Heart left ventricle (tissue), 16 donors: ENCODE results near the gene FAM53B. TPM values are rescaled to one million over a fixed set of nuclear protein-coding genes. Genes with fewer than 3 reads are reported as not detected.
"Not testable (repeated sequence)": the region's sequence is repeated elsewhere in the genome, so short reads cannot be mapped to it uniquely, and the experiment has no call there.

Experiments used
- ATAC-seq, 4 donors: fragments of 200-7000 bp; cut with Tn5 transposase; one replicate each; pipeline ENCODE4 v1.9.1; 2020 to 2022; ENCODE audit warnings: moderate library complexity in 4 of 4, mild to moderate bottlenecking in 3 of 4, moderate number of reproducible peaks in 1 of 4
- DNase-seq, 5 donors: peaks; one replicate each; pipeline ENCODE4 v3.0.0-alpha.2; 2020
- H3K27ac ChIP-seq, 12 donors: fragments of 200-600 bp; sonication (generic) in 4 of 12; one replicate each; pipeline versions ENCODE4 v1.5.0 to v1.8.0; 2016 to 2022; ENCODE audit warnings: mild to moderate bottlenecking in 2 of 12
- H3K27me3 ChIP-seq, 9 donors: fragments of 200-600 bp; sonication (generic) in 2 of 9; one replicate each; pipeline versions ENCODE4 v1.5.1 to v1.8.0; 2016 to 2022; ENCODE audit warnings: mild to moderate bottlenecking in 3 of 9
- H3K36me3 ChIP-seq, 9 donors: fragments of 200-600 bp; sonication (generic) in 2 of 9; one replicate each; pipeline versions ENCODE4 v1.5.0 to v1.8.0; 2018 to 2022; ENCODE audit warnings: mild to moderate bottlenecking in 2 of 9
- H3K4me1 ChIP-seq, 12 donors: fragments of 200-600 bp; sonication (generic) in 4 of 12; one replicate each; pipeline versions ENCODE4 v1.5.0 to v1.8.0; 2016 to 2022; ENCODE audit warnings: mild to moderate bottlenecking in 3 of 12
- H3K4me3 ChIP-seq, 12 donors: fragments of 200-600 bp; sonication (generic) in 4 of 12; one replicate each; pipeline versions ENCODE4 v1.5.0 to v1.8.0; 2017 to 2022; ENCODE audit warnings: mild to moderate bottlenecking in 9 of 12, moderate library complexity in 4 of 12
- H3K9me3 ChIP-seq, 12 donors: fragments of 200-600 bp; sonication (generic) in 4 of 12; one replicate each; pipeline versions ENCODE4 v1.5.0 to v1.8.0; 2016 to 2022; ENCODE audit warnings: mild to moderate bottlenecking in 1 of 12
- POLR2A ChIP-seq, 2 donors: fragments of 450-650 bp; IDR thresholded peaks; one replicate each; pipeline ENCODE4 v1.6.1; 2017; ENCODE audit warnings: antibody characterized with exemption in 2 of 2, mild to moderate bottlenecking in 2 of 2, moderate library complexity in 2 of 2
- WGBS, 4 donors: extraction: QIAGEN DNeasy Blood & Tissue Kit in 2 of 4; methylation state at CpG; one replicate each; pipeline versions ENCODE4 v1.1.5 to v1.1.7; 2013 to 2018; 5-methylcytosine and 5-hydroxymethylcytosine counted together
- intact Hi-C, 10 donors: fragments of 100-400 bp; cut with DNase I; formaldehyde crosslinking; loops; one replicate each; pipeline versions ENCODE4 v1.11.1 to v1.14.2; 2022
- polyA plus RNA-seq, 2 donors: library from polyadenylated mRNA; stranded (reverse); fragments of 200-250 nt; gene quantifications; one replicate each; pipeline ENCODE4 v1.2.3, GENCODE V29; 2013
- total RNA-seq, 9 donors: library from RNA; depleted of rRNA in 2 of 9; stranded (reverse); fragments of >200 nt in 2 of 9; fragmentation: NEBNext Ultra II Directional in 3 of 9; extraction: Animal tissue kit (Norgen Biotek cat#: 25700) in 3 of 9; gene quantifications; one replicate each; pipeline versions ENCODE4 v1.1.0 to v1.2.4, GENCODE V29; 2016 to 2023
- TF ChIP-seq, protein P1 (sequence below), 12 donors: fragments of 200-600 bp; sonication (generic) in 4 of 12; IDR thresholded peaks; one replicate each; pipeline versions ENCODE4 v1.5.0 to v1.8.0; 2018 to 2022; ENCODE audit warnings: antibody characterized with exemption in 12 of 12, mild to moderate bottlenecking in 5 of 12
- donor health status: ischemic (EF 13 %, LVEDD 7.1; RV severe dilation, severe dysfunction).
- donor health status: healthy with polysubstance abuse.
- donor health status: DM: no; HTN: yes; CAD: no.
- donor health status: DM: no; HTN: no; CAD: no.
- donor health status: ischemic (EF 25% LVEDD 6.9; RV normal size, moderate dysfunction).
- donor health status: ischemic (EF 25% LVEDD 5.7; RV mildly dilated, moderate dysfunction).
- donor health status: healthy.
- donor health status: DM: yes; HTN: yes; CAD: no.
- donor health status: ischemic (EF 35%, LVEDD 5.7; RV mildly dilated, moderate dysfunction).
- donor health status: nonischemic (EF 11% LVEDD 7.7; RV severe dilation, severe dysfunction).
- donor health status: DM: yes; HTN: yes; CAD: no.
- donor health status: PGD.
- donor health status: ischemic (EF 29% LVEDD 5.4; RV normal size, mild dysfunction).
- donor health status: nonischemic (EF 23%, LVEDD 6.1; RV moderate dilation, normal function).

FAM53B gene
- total and polyA plus RNA-seq, 11 donors: 23.7 to 57.7 (median 35.5) TPM

- no peak for ATAC-seq
- H3K4me3 ChIP-seq: no peak overlapping the region
- WGBS, 4 donors: 87 to 93% (median 90%) methylated on average over 3 of the region's 3 CpGs
Observed at GRCh38 chr10:124748166-124748565, 4.0 kb upstream of the FAM53B start.

DNA sequence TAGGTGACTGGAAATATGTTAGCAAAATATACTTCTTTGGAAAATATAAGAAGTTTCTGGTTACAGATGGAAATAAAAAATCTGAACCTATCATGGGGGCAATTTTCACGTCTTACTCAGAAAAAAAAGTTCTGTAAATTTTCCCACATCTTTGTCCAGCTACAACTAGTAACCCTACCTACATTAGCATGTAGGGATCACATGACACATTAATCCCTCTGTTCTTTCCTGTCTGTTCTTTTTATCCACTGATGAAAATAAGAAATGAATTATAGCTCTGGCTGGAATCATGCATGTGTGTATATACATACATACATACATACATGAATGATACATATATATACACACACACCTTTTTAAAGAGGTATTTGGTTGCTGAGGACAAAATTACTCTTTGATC, 3.6 kb upstream of the FAM53B start:
- no peak overlapping the region for H3K4me3 ChIP-seq
- no peak overlapping the region for H3K27ac ChIP-seq
- no peaks in the 10 kb centered on the region for H3K9me3 ChIP-seq
- intact Hi-C loops: loop anchor here in 6 of 10 donors (2.0 to 5.0 kb wide), 3 partner anchors 209 to 217 kb away; no protein-coding TSS in a partner anchor
- no peaks in the 10 kb centered on the region for H3K27me3 ChIP-seq
- TF ChIP-seq POLR2A (IDR thresholded peaks at IDR 0.05): no peak
- TF ChIP-seq, protein P1, sequence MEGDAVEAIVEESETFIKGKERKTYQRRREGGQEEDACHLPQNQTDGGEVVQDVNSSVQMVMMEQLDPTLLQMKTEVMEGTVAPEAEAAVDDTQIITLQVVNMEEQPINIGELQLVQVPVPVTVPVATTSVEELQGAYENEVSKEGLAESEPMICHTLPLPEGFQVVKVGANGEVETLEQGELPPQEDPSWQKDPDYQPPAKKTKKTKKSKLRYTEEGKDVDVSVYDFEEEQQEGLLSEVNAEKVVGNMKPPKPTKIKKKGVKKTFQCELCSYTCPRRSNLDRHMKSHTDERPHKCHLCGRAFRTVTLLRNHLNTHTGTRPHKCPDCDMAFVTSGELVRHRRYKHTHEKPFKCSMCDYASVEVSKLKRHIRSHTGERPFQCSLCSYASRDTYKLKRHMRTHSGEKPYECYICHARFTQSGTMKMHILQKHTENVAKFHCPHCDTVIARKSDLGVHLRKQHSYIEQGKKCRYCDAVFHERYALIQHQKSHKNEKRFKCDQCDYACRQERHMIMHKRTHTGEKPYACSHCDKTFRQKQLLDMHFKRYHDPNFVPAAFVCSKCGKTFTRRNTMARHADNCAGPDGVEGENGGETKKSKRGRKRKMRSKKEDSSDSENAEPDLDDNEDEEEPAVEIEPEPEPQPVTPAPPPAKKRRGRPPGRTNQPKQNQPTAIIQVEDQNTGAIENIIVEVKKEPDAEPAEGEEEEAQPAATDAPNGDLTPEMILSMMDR (IDR thresholded peaks at IDR 0.05): no peak
- ATAC-seq: no peak
- DNase-seq: no peak
- WGBS, 4 donors: 85 to 99% (median 93%) methylated on average over 1 of the region's 1 CpG
- peaks cover 3 to 26% (median 10%) of the 10 kb centered on the region in 12 donors for H3K4me1 ChIP-seq
- H3K36me3 ChIP-seq: peaks cover 0 to 30% (median 8%) of the 10 kb centered on the region in 9 donors

More at GRCh38 chr10:124748166-124748565, 4.0 kb upstream of the FAM53B start:
- H3K4me1 ChIP-seq: peaks cover 3 to 25% (median 9%) of the 10 kb centered on the region in 12 donors
- H3K27ac ChIP-seq: no peak overlapping the region
- no peaks in the 10 kb centered on the region for H3K27me3 ChIP-seq
- intact Hi-C loops: loop anchor here in 3 of 10 donors (2.0 to 5.0 kb wide), 2 partner anchors 209 to 216 kb away; no protein-coding TSS in a partner anchor
- H3K36me3 ChIP-seq: peaks cover 0 to 30% (median 8%) of the 10 kb centered on the region in 9 donors
- DNase-seq: no peak
- TF ChIP-seq, protein P1 (IDR thresholded peaks at IDR 0.05): no peak
- H3K9me3 ChIP-seq: no peaks in the 10 kb centered on the region

- no peaks in the 10 kb centered on the region for H3K9me3 ChIP-seq
- no peak for DNase-seq
- TF ChIP-seq, protein P1 (IDR thresholded peaks at IDR 0.05): no peak
- no peak for TF ChIP-seq POLR2A (IDR thresholded peaks at IDR 0.05)
- H3K4me3 ChIP-seq: no peak overlapping the region
- H3K4me1 ChIP-seq: peaks cover 3 to 33% (median 17%) of the 10 kb centered on the region in 12 donors
- H3K27ac ChIP-seq: no peak overlapping the region
- H3K36me3 ChIP-seq: peaks cover 0 to 30% (median 8%) of the 10 kb centered on the region in 9 donors
- no peaks in the 10 kb centered on the region for H3K27me3 ChIP-seq
- 77 to 90% (median 82%) methylated on average over 2 of the region's 2 CpGs for WGBS, 4 donors
- intact Hi-C loops: loop anchor here in 5 of 10 donors (2.0 to 5.0 kb wide), 3 partner anchors 208 to 216 kb away; no protein-coding TSS in a partner anchor
- no peak for ATAC-seq
Observed at GRCh38 chr10:124746992-124747391, 2.8 kb upstream of the FAM53B start.

DNA sequence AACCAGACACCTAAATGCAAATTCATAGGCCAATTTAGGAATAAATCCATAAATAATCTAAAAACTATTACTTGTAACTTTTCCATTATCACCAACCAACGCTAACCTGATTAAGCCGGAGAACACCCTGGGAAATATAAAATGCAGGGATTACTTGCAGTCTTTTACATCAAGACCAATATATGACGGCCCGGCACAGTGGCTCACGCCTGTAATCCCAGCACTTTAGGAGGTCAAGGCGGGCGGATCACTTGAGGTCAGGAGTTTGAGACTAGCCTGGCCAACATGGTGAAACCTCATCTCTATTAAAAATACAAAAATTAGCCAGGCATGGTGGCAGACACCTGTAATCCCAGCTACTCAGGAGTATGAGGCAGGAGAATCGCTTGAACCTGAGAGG, 2.3 kb upstream of the FAM53B start:
- H3K27me3 ChIP-seq, H3K9me3 ChIP-seq, H3K27ac ChIP-seq, DNase-seq, ATAC-seq, H3K4me3 ChIP-seq: not testable (repeated sequence)
- intact Hi-C loops: loop anchor here in 5 of 10 donors (2.0 to 5.0 kb wide), 3 partner anchors 208 to 216 kb away; no protein-coding TSS in a partner anchor
- Histone ChIP-seq H3K4me1 (peaks cover 8 to 39% (median 22%) of the 10 kb centered on the region in 12 donors), H3K36me3 (peaks cover 0 to 29% (median 8%) of the 10 kb centered on the region in 9 donors)
- 95 to 99% (median 97%) methylated on average over 8 of the region's 8 CpGs for WGBS, 4 donors
